H1 (cell line): ENCODE measurements around the gene PTPRD. TPM values are rescaled to one million over a fixed set of nuclear protein-coding genes. Genes with fewer than 3 reads are reported as not detected.

ENCODE experiments used
- CTCF ChIA-PET: fragments of 300-600 bp; sonication (Branson Sonifier 250); formaldehyde crosslinking; loops from one replicate; lab custom pipeline; 2021; ENCODE audit not compliant: partially characterized antibody; lab: Charles Lee
- POLR2A ChIA-PET: fragments of 300-600 bp; sonication (Branson Sonifier 250); formaldehyde crosslinking; loops from one replicate; lab custom pipeline; 2021; ENCODE audit warnings: inconsistent platforms; ENCODE audit not compliant: partially characterized antibody; lab: Charles Lee
- DNase-seq, 2 experiments: peaks; one replicate each; pipeline versions ENCODE4 v3.0.0 to v3.0.0-alpha.2; 2010 to 2022; ENCODE audit warnings: low spot score in 2 of 2, low read depth in 1 of 2, mixed read lengths in 1 of 2
- FAIRE-seq: peaks from 2 replicates; lab custom pipeline; 2011; peaks lifted over from hg19 to GRCh38; lab: Jason Lieb, UNC
- H2AFZ ChIP-seq: 2 replicates; pipeline ENCODE4 v1.8.1; 2012; ENCODE audit warnings: low read length, inconsistent platforms
- H2AK5ac ChIP-seq: 2 replicates; pipeline ENCODE4 v1.6.1; 2013; ENCODE audit warnings: low read depth, low read length
- H2BK120ac ChIP-seq: replicated peaks from 2 replicates; pipeline ENCODE3; 2013; ENCODE audit warnings: low read depth, low read length, inconsistent platforms
- H2BK12ac ChIP-seq: 2 replicates; pipeline ENCODE4 v1.6.1; 2013; ENCODE audit warnings: low read depth, low read length
- H2BK15ac ChIP-seq: 2 replicates; pipeline ENCODE4 v1.6.1; 2013; ENCODE audit warnings: low read length
- H2BK20ac ChIP-seq: 2 replicates; pipeline ENCODE4 v1.6.1; 2013; ENCODE audit warnings: low read length
- H2BK5ac ChIP-seq: 2 replicates; pipeline ENCODE4 v1.6.1; 2013; ENCODE audit warnings: low read depth, low read length
- H3K14ac ChIP-seq: 2 replicates; pipeline ENCODE4 v1.6.1; 2013; ENCODE audit warnings: inconsistent platforms; ENCODE audit not compliant: insufficient read length
- H3K18ac ChIP-seq: 2 replicates; pipeline ENCODE4 v1.6.1; 2013; ENCODE audit warnings: low read length; ENCODE audit errors: extremely low read depth
- H3K23ac ChIP-seq: 2 replicates; pipeline ENCODE4 v1.6.1; 2013; ENCODE audit warnings: inconsistent platforms; ENCODE audit not compliant: insufficient read length
- H3K23me2 ChIP-seq: 2 replicates; pipeline ENCODE4 v1.6.1; 2013; ENCODE audit warnings: low read depth, low read length
- H3K27ac ChIP-seq: 2 replicates; pipeline ENCODE4 v1.6.1; 2011; ENCODE audit warnings: low read depth, low read length, inconsistent platforms
- H3K27me3 ChIP-seq, 4 experiments: replicated peaks in 1 of 4; 1 replicate in 1 of 4; 2 replicates in 3 of 4; pipeline versions ENCODE4 v1.6.1 to v1.8.1; 2011 to 2013; ENCODE audit warnings: low read length in 3 of 4, mild to moderate bottlenecking in 3 of 4, inconsistent platforms in 2 of 4, mixed read lengths in 2 of 4, moderate library complexity in 1 of 4; ENCODE audit not compliant: control insufficient read depth in 3 of 4, insufficient read depth in 3 of 4; ENCODE audit errors: extremely low read depth in 1 of 4
- H3K36me3 ChIP-seq, 4 experiments: 2 replicates each; pipeline versions ENCODE4 v1.6.1 to v1.8.1; 2011 to 2013; ENCODE audit warnings: mild to moderate bottlenecking in 4 of 4, low read length in 3 of 4, moderate library complexity in 2 of 4, control low read depth in 1 of 4, inconsistent platforms in 1 of 4; ENCODE audit not compliant: insufficient read depth in 4 of 4, control insufficient read depth in 2 of 4
- H3K4ac ChIP-seq: replicated peaks from 2 replicates; pipeline ENCODE3; 2013; ENCODE audit warnings: low read length, low read depth, mixed read lengths, inconsistent platforms; ENCODE audit not compliant: insufficient read length
- H3K4me1 ChIP-seq, 4 experiments: replicated peaks in 1 of 4; 1 replicate in 1 of 4; 2 replicates in 3 of 4; pipeline versions ENCODE4 v1.6.1 to v1.8.1; 2011 to 2013; ENCODE audit warnings: low read length in 3 of 4, inconsistent platforms in 2 of 4, mixed read lengths in 1 of 4; ENCODE audit not compliant: insufficient read depth in 4 of 4, control insufficient read depth in 3 of 4
- H3K4me2 ChIP-seq, 2 experiments: 2 replicates each; pipeline versions ENCODE4 v1.6.1 to v1.8.1; 2011 to 2013; ENCODE audit warnings: low read depth in 2 of 2, low read length in 2 of 2, control low read depth in 1 of 2, inconsistent platforms in 1 of 2, mild to moderate bottlenecking in 1 of 2; ENCODE audit not compliant: insufficient read depth in 1 of 2
- H3K4me3 ChIP-seq, 4 experiments: fragments of 200-600, 300-600 bp in 1 of 4; sonication (generic), shearing (Covaris generic), sonication (Bioruptor Twin) in 1 of 4; 2 replicates each; pipeline versions ENCODE4 v1.5.1 to v1.8.1; 2011 to 2016; ENCODE audit warnings: low read length in 4 of 4, low read depth in 3 of 4, control low read depth in 2 of 4, inconsistent platforms in 2 of 4, mild to moderate bottlenecking in 2 of 4, mixed read lengths in 1 of 4, moderate library complexity in 1 of 4; ENCODE audit not compliant: insufficient read depth in 2 of 4; ENCODE audit errors: extremely low read depth in 1 of 4
- H3K56ac ChIP-seq: replicated peaks from 2 replicates; pipeline ENCODE3; 2013; ENCODE audit warnings: low read depth, mild to moderate bottlenecking, mixed read lengths, low read length, inconsistent platforms; ENCODE audit not compliant: insufficient read length
- H3K79me1 ChIP-seq: 2 replicates; pipeline ENCODE4 v1.6.1; 2013; ENCODE audit warnings: low read depth, low read length, control low read depth
- H3K79me2 ChIP-seq, 2 experiments: 2 replicates each; pipeline versions ENCODE4 v1.6.1 to v1.8.1; 2012 to 2013; ENCODE audit warnings: low read length in 2 of 2, mild to moderate bottlenecking in 2 of 2, inconsistent platforms in 1 of 2; ENCODE audit not compliant: insufficient read depth in 2 of 2, control insufficient read depth in 1 of 2
- H3K9ac ChIP-seq, 4 experiments: replicated peaks in 1 of 4; 1 replicate in 1 of 4; 2 replicates in 3 of 4; pipeline versions ENCODE4 v1.6.1 to v1.8.1; 2011 to 2013; ENCODE audit warnings: low read depth in 3 of 4, low read length in 3 of 4, control low read depth in 2 of 4, mild to moderate bottlenecking in 2 of 4, moderate library complexity in 2 of 4, inconsistent platforms in 1 of 4; ENCODE audit errors: extremely low read depth in 1 of 4
- H3K9me3 ChIP-seq, 2 experiments: 2 replicates each; pipeline versions ENCODE4 v1.6.1 to v1.8.1; 2012 to 2013; ENCODE audit warnings: mild to moderate bottlenecking in 2 of 2, moderate library complexity in 2 of 2, control low read depth in 1 of 2, inconsistent platforms in 1 of 2, low read depth in 1 of 2, low read length in 1 of 2, mixed read lengths in 1 of 2; ENCODE audit not compliant: insufficient read depth in 2 of 2
- H4K20me1 ChIP-seq, 2 experiments: replicated peaks in 1 of 2; 2 replicates each; pipeline versions ENCODE3 to v1.8.1; 2011 to 2013; ENCODE audit warnings: inconsistent platforms in 2 of 2, low read length in 2 of 2, mild to moderate bottlenecking in 1 of 2; ENCODE audit not compliant: insufficient read depth in 2 of 2, control insufficient read depth in 1 of 2
- H4K5ac ChIP-seq: 2 replicates; pipeline ENCODE4 v1.6.1; 2013; ENCODE audit warnings: low read length, low read depth, mixed read lengths, inconsistent platforms; ENCODE audit not compliant: insufficient read length
- H4K8ac ChIP-seq: 2 replicates; pipeline ENCODE4 v1.8.0; 2013; ENCODE audit warnings: mild to moderate bottlenecking, moderate library complexity, low read length, inconsistent platforms; ENCODE audit not compliant: insufficient read depth; ENCODE audit errors: extremely low read depth
- H4K91ac ChIP-seq: replicated peaks from 2 replicates; pipeline ENCODE3; 2013; ENCODE audit warnings: low read length, mixed read lengths, inconsistent platforms; ENCODE audit not compliant: insufficient read length
- CTCF ChIP-seq, 3 experiments: IDR thresholded peaks; 1 replicate in 2 of 3; 2 replicates in 1 of 3; pipeline versions ENCODE4 v1.5.1 to v1.6.1; 2011; ENCODE audit warnings: low read length in 3 of 3, mild to moderate bottlenecking in 3 of 3, inconsistent platforms in 2 of 3, low read depth in 1 of 3, moderate library complexity in 1 of 3; ENCODE audit not compliant: insufficient read depth in 1 of 3; ENCODE audit errors: control extremely low read depth in 1 of 3
- POLR2A ChIP-seq, 2 experiments: IDR thresholded peaks; 1 replicate in 1 of 2; 2 replicates in 1 of 2; pipeline ENCODE4 v1.6.1; 2011; ENCODE audit warnings: low read depth in 2 of 2, low read length in 2 of 2, mild to moderate bottlenecking in 2 of 2; ENCODE audit errors: control extremely low read depth in 1 of 2
- RAD21 ChIP-seq, 2 experiments: IDR thresholded peaks in 1 of 2; conservative IDR thresholded peaks in 1 of 2; 2 replicates each; pipeline ENCODE4 v1.6.1; 2011; ENCODE audit warnings: low read depth in 2 of 2, low read length in 2 of 2, improper control_type of control experiment in 1 of 2, inconsistent platforms in 1 of 2, mild to moderate bottlenecking in 1 of 2, moderate library complexity in 1 of 2
- WGBS, 2 experiments: shearing (Covaris generic) in 1 of 2; methylation state at CpG; one replicate each; pipeline versions ENCODE4 v1.1.6 to v1.1.7; 2013 to 2015; ENCODE audit warnings: low lambda C conversion rate in 2 of 2, mixed read lengths in 2 of 2, inconsistent platforms in 1 of 2, low coverage in 1 of 2, missing lambda C conversion rate in 1 of 2; ENCODE audit not compliant: insufficient replicate concordance in 2 of 2, insufficient coverage in 1 of 2, insufficient read length in 1 of 2; ENCODE audit errors: extremely low coverage in 1 of 2, missing lambda C conversion rate in 1 of 2; 5-methylcytosine and 5-hydroxymethylcytosine counted together
- polyA plus RNA-seq, 7 experiments: library from polyadenylated mRNA; depleted of rRNA in 3 of 7; stranded (reverse) in 5 of 7; unstranded in 2 of 7; fragments of >200 nt in 5 of 7; fragments of 200-250 nt in 2 of 7; gene quantifications; 1 replicate in 5 of 7; 2 replicates in 1 of 7; 4 replicates in 1 of 7; pipeline versions ENCODE4 v1.2.1 to v1.2.3, GENCODE V29; 2011 to 2013; ENCODE audit warnings: missing spikeins in 2 of 7, mixed read lengths in 2 of 7
- total RNA-seq: library from RNA; stranded (reverse); fragmentation: NEBNext Ultra II Directional; extraction: Animal tissue kit (Norgen Biotek cat#: 25700); gene quantifications from 2 replicates; pipeline ENCODE4 v1.2.1, GENCODE V29; 2021

The PTPRD gene
- total and polyA plus RNA-seq, 2 of the 8 experiments (the other 6 are each of a cell fraction or from before 2014, with no cell fraction given), result 17.2 to 77.0 TPM

GRCh38 chr9:8855046-8855445 lies 1757.8 kb downstream of the PTPRD start:
- no peak for FAIRE-seq
- CTCF ChIA-PET, result no interaction called here
- H3K79me2 ChIP-seq, result peaks cover 0 to 35% of the 10 kb centered on the region in 2 experiments; a peak in 2 of 4 replicates

More at GRCh38 chr9:8855046-8855445, 1757.8 kb downstream of the PTPRD start:
- Histone ChIP-seq H3K56ac (no peak overlapping the region), H3K23ac (no peak overlapping the region), H4K91ac (no peak overlapping the region), H2BK15ac (no peak overlapping the region), H3K27me3 (no peaks in the 10 kb centered on the region; a peak in 3 of 7 replicates), H2BK12ac (no peak overlapping the region), H2AFZ (no peak overlapping the region), H2AK5ac (no peak overlapping the region), H4K20me1 (no peaks in the 10 kb centered on the region), H3K9me3 (no peaks in the 10 kb centered on the region), H2BK5ac (no peak overlapping the region), H3K4me1 (peaks cover 2 to 18% (median 8%) of the 10 kb centered on the region in 4 experiments; a peak in 5 of 7 replicates), H3K18ac (no peak overlapping the region), H3K9ac (no peak overlapping the region), H3K27ac (no peak overlapping the region), H3K23me2 (peaks cover 5% of the 10 kb centered on the region; the same call in 1 of the 2 replicates), H3K4ac (no peak overlapping the region), H2BK120ac (no peak overlapping the region), H3K4me3 (no peak overlapping the region), H2BK20ac (no peak overlapping the region), H3K79me1 (no peaks in the 10 kb centered on the region), H3K14ac (no peak overlapping the region), H3K4me2 (no peak overlapping the region), H4K8ac (no peak overlapping the region), H3K36me3 (no peaks in the 10 kb centered on the region; a peak in 1 of 8 replicates), H4K5ac (no peak overlapping the region)
- POLR2A ChIA-PET, result no interaction called here
- TF ChIP-seq RAD21 (IDR thresholded peaks at IDR 0.05 in 1 of 2, conservative IDR thresholded peaks at IDR 0.05 in 1 of 2; ENCODE audit: low read depth in 2 of 2, low read length in 2 of 2), result peak; percentile 68
- peak in 2 of 3 experiments; percentile 36 to 49; a peak in 2 of 4 replicates for TF ChIP-seq CTCF (IDR thresholded peaks at IDR 0.05; ENCODE audit: control extremely low read depth in 1 of 3, insufficient read depth in 1 of 3, low read depth in 1 of 3, low read length in 3 of 3)
- TF ChIP-seq POLR2A (IDR thresholded peaks at IDR 0.05; ENCODE audit: control extremely low read depth in 1 of 2, low read depth in 2 of 2, low read length in 2 of 2), result no peak
- 85% methylated on average over 1 of the region's 1 CpG; no CpG with 5 or more reads in 1 of the 2 experiments for WGBS, 2 experiments
- DNase-seq, result no peak
